ACC112 (cell line): Measurements from ENCODE around the gene CNPY1.

Experiments
- H2AFZ ChIP-seq: fragments of 200-600 bp; sonication (generic); one replicate; pipeline ENCODE4 v1.6.0; 2017; ENCODE audit warnings: antibody characterized with exemption, low read length; ENCODE audit not compliant: unreplicated experiment
- H3K27ac ChIP-seq: fragments of 200-600 bp; sonication (generic); 2 replicates; pipeline ENCODE4 v1.5.1; 2014; ENCODE audit warnings: low read depth, mild to moderate bottlenecking, antibody characterized with exemption, low read length, moderate library complexity
- H3K27me3 ChIP-seq: fragments of 200-600 bp; sonication (generic); 2 replicates; pipeline ENCODE4 v1.6.1; 2014; ENCODE audit warnings: mild to moderate bottlenecking, antibody characterized with exemption, low read length, moderate library complexity, mixed read lengths; ENCODE audit not compliant: insufficient read depth
- H3K36me3 ChIP-seq: fragments of 200-600 bp; sonication (generic); 2 replicates; pipeline ENCODE4 v1.6.1; 2016; ENCODE audit warnings: mild to moderate bottlenecking, antibody characterized with exemption, low read length, moderate library complexity, mixed read lengths; ENCODE audit not compliant: insufficient read depth
- H3K4me1 ChIP-seq: fragments of 200-600 bp; sonication (generic); one replicate; pipeline ENCODE4 v1.6.1; 2016; ENCODE audit warnings: low read length, mixed read lengths; ENCODE audit not compliant: insufficient read depth, unreplicated experiment, control insufficient read depth
- H3K4me3 ChIP-seq: fragments of 200-600 bp; sonication (generic); 2 replicates; pipeline ENCODE4 v1.5.1; 2014; ENCODE audit warnings: mild to moderate bottlenecking, low read depth, low read length
- H3K79me2 ChIP-seq: fragments of 200-600 bp; sonication (generic); one replicate; pipeline ENCODE4 v1.6.0; 2016; ENCODE audit warnings: low read length; ENCODE audit not compliant: control insufficient read depth, unreplicated experiment, insufficient read depth

The CNPY1 gene

DNA sequence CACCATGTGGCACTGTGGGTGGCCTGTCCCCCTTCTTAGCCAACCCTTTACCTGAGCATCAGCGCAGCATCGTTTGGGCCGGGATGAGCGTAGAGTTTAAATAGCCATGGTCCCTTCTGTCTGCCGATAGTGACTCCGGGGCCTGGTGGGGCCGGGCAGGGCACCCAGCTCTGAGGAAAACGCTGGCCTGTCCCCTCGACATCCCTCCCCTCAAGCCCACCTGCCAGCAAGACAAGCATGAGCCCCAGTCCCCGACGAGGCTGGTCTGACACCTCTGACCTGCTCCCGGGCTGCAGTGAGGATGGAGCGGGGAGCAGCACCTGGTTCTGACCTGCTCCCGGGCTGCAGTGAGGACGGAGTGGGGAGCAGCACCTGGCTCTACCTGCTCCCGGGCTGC, 31.1 kb upstream of the CNPY1 start:
- Histone ChIP-seq H3K36me3 (no peaks in the 10 kb centered on the region), H3K27me3 (peaks cover 27% of the 10 kb centered on the region), H3K27ac (no peak overlapping the region), H3K4me1 (no peaks in the 10 kb centered on the region), H2AFZ (no peak overlapping the region), H3K4me3 (no peak overlapping the region), H3K79me2 (no peaks in the 10 kb centered on the region)

DNA sequence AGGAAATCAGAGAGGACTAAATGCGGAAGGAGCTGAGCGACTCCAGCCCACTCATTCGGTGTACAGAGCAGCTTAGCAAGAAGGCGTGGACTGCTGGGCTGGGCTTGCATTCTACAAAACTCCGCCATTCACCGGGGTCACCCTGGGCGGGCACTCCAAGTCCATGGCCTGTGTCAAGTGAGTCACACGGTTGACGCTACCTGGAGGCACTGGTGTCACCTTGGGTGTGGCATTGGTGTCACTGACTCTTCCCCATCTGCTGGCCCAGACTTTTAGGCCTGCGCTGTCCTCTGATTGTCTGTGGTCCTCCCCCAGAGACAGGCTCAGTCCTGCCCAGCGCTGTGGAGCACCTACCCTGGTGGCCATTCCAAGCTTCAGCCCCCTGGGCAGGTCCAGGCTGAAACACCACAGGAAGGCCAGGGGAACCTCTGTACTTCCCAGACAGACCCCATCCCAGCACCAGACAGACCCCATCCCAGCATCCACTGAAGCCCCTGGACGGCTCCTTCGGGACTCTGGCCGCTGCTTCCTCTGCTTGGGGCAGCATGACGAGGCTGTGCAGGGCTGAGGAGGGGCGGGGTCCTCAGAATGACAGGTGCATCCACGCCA, 30.6 kb upstream of the CNPY1 start:
- H3K4me1 ChIP-seq, result no peaks in the 10 kb centered on the region
- H3K4me3 ChIP-seq, result no peak overlapping the region
- no peaks in the 10 kb centered on the region for H3K79me2 ChIP-seq
- no peaks in the 10 kb centered on the region for H3K36me3 ChIP-seq
- peaks cover 29% of the 10 kb centered on the region for H3K27me3 ChIP-seq
- no peak overlapping the region for H3K27ac ChIP-seq
- no peak overlapping the region for H2AFZ ChIP-seq

DNA sequence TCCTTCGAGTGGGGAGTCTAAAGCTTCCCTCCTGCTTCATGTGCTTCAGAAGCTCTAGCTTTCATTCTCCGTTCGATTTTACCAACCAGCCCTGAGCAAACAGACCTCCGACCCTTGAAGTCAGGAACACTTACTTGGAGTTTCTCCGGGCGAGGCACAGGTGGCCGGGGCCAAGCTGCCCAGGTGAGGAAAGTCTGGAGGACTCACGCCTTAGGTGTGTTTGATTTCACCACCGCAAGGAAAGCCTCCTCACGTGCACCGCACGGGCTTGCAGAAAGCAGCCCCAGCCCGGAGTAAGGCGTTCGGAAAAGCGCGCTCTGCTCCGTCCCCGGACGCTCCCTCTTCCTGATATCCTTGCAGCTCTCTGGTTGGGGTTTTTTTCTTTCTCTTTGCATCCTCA, 30.1 kb upstream of the CNPY1 start:
- no peak overlapping the region for H2AFZ ChIP-seq

GRCh38 chr7:155574556-155575290, 28.4 kb upstream of the CNPY1 start:
- Histone ChIP-seq H2AFZ (no peak overlapping the region), H3K36me3 (no peaks in the 10 kb centered on the region), H3K27ac (no peak overlapping the region), H3K4me1 (no peaks in the 10 kb centered on the region), H3K27me3 (peaks cover 13% of the 10 kb centered on the region; the same call in 1 of the 2 replicates), H3K79me2 (no peaks in the 10 kb centered on the region), H3K4me3 (no peak overlapping the region)

More for the DNA sequence above, 30.1 kb upstream of the CNPY1 start:
- Histone ChIP-seq H3K4me3 (no peak overlapping the region), H3K4me1 (no peaks in the 10 kb centered on the region), H3K27me3 (peaks cover 29% of the 10 kb centered on the region), H3K79me2 (no peaks in the 10 kb centered on the region), H3K27ac (no peak overlapping the region), H3K36me3 (no peaks in the 10 kb centered on the region)

DNA sequence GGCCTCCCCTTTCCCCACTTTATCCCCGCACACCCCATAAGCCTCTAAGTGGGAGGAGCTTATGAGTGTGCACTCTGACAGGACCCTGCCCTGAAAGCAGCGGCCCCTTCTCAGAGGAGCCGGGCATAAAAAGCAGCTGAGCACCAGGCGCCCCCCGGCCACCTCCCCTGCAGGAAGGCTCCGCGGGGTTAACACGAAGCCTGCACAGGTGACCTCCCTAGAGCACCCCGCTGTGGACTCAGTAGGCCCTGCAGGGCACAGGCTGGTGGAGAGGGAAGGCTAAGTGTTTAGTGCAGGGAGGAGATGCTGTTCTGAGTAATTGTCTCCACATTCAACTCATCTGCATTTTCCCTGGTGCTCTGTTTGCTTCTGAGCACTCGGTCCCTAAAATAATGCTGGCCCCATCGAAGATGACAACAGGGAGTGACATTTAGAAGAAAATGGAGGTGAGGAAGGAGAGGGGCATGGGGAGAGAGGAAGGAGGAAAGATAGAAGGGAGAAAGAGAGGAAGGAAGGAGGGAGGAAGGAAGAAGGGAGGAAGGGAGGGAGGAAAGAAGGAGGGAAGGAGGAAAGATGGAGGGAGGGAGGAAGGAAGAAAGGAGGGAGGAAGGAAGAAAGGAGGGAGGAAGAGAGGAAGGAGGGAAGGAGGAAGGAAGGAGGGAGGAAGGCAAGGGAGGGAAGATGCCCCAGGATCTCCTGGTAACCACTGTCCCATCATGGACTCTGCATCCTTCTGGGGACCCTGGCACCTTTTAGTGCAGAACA, 25.4 kb upstream of the CNPY1 start:
- Histone ChIP-seq H3K4me3 (no peak overlapping the region), H3K36me3 (no peaks in the 10 kb centered on the region), H3K79me2 (no peaks in the 10 kb centered on the region), H3K27me3 (peaks cover 16% of the 10 kb centered on the region), H2AFZ (no peak overlapping the region), H3K4me1 (no peaks in the 10 kb centered on the region), H3K27ac (no peak overlapping the region)

DNA sequence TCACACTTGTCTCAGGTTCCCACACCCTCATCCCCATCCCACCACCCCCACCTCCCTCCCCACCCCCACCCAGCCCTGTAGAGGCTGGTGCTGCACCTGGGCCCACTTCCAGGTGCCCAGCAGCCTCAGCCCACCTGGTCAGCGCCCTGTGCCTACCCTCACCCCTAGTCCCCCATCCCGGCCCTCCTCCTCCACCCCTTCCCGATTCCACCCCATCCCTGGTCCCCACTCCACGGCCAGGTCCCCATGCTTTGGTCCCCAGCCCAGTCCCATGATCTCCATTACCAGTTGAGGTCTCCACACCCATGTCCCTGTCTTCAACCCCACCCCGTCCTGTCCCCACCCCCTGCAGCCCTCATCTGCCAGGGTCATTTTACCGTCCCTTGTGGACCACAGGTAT, 24.6 kb upstream of the CNPY1 start:
- peaks cover 21% of the 10 kb centered on the region for H3K27me3 ChIP-seq
- no peaks in the 10 kb centered on the region for H3K4me1 ChIP-seq
- no peak overlapping the region for H3K4me3 ChIP-seq
- no peak overlapping the region for H2AFZ ChIP-seq
- H3K79me2 ChIP-seq, result no peaks in the 10 kb centered on the region
- H3K36me3 ChIP-seq, result no peaks in the 10 kb centered on the region
- H3K27ac ChIP-seq, result no peak overlapping the region

- no peaks in the 10 kb centered on the region for H3K36me3 ChIP-seq
- H3K27me3 ChIP-seq, result peaks cover 21% of the 10 kb centered on the region
- no peak overlapping the region for H3K4me3 ChIP-seq
- H3K27ac ChIP-seq, result no peak overlapping the region
- H3K79me2 ChIP-seq, result no peaks in the 10 kb centered on the region
- no peaks in the 10 kb centered on the region for H3K4me1 ChIP-seq
- no peak overlapping the region for H2AFZ ChIP-seq
These were observed 24.0 kb upstream of the CNPY1 start for GRCh38 chr7:155570171-155570958.

DNA sequence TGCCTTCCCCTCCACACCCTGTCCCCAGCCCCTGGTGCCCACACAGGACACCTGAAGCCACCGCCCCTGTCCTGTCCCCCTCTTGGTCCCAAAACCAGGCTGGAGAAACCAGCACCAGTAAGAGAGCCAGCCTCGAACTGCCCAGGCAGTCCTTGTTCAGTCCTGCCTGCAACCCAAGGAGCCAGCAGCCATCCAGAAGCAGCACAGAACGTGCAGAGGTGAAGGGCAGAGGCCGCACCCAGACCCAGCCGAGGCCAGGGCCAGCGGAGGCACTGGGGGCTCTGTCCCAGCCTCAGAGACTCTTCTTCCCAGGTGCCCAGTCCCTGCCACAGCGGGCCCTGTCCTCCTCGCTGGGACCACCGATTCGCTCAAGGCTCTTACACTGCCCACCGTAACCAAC, 23.3 kb upstream of the CNPY1 start:
- Histone ChIP-seq H3K4me1 (no peaks in the 10 kb centered on the region), H3K79me2 (no peaks in the 10 kb centered on the region), H3K27me3 (peaks cover 26% of the 10 kb centered on the region), H3K27ac (no peak overlapping the region), H3K36me3 (no peaks in the 10 kb centered on the region), H3K4me3 (no peak overlapping the region), H2AFZ (no peak overlapping the region)

DNA sequence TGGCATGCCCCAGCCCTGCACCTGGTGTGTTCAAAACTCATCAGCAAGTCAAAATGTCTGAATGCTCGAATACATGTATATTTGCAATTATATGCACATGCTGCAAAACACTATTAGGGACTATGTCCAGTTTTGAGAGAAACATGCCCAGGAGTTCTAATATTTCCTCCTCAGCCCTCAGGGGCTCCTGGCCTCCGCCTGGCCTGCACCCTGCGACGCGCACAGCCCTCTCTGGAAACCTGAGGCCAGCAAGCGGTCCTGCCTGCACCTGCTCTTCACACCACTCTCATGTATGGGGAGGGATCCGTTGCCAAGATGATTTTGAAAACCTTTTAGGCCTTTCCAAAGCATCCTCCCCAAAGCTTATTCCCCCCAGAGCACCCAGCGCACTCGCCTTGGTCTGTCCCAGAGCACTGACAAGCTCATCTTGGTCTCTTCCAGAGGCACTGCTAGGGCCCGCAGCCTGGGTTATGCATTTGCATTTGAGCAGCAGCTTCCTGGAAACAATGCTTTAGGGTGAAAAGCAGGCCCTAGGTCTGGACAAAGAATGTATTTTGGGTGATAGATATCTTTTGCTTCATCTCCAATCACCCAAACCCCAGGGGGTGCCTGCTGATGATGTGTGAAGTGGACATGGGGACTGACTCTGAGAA, 22.6 kb upstream of the CNPY1 start:
- Histone ChIP-seq H3K27ac (no peak overlapping the region), H3K36me3 (no peaks in the 10 kb centered on the region), H3K4me1 (no peaks in the 10 kb centered on the region), H2AFZ (no peak overlapping the region), H3K4me3 (no peak overlapping the region), H3K79me2 (no peaks in the 10 kb centered on the region), H3K27me3 (peaks cover 32% of the 10 kb centered on the region)

DNA sequence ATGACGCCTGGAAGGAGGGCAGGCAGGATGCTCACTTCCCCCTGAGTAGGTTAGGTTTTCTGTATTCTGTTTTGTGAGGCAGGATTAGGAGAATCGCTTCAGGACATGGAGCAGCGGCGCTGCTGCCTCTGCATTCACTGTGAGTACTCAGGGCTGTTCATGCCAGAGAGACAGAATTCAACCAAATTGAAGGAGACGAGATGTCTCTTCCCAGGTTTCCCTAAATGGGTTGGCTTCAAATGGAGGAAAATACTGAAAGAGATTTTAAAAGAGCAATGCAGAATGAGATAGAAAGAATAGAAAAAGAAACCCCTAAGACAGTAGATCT, 21.9 kb upstream of the CNPY1 start:
- H2AFZ ChIP-seq, result no peak overlapping the region
- H3K4me3 ChIP-seq, result no peak overlapping the region
- H3K27me3 ChIP-seq, result peaks cover 32% of the 10 kb centered on the region

More for the DNA sequence above, 21.9 kb upstream of the CNPY1 start:
- H3K27ac ChIP-seq, result no peak overlapping the region
- H3K79me2 ChIP-seq, result no peaks in the 10 kb centered on the region
- H3K4me1 ChIP-seq, result no peaks in the 10 kb centered on the region
- no peaks in the 10 kb centered on the region for H3K36me3 ChIP-seq
